GM20431 (cell line): ENCODE results near the gene FRMD3.

Experiments used
- in situ Hi-C: fragments of 300-500 bp; cut with MseI, MboI; formaldehyde crosslinking; loops from one replicate; pipeline ENCODE4 v1.15.0; 2020; ENCODE audit warnings: low sequenced_read_pairs; ENCODE audit not compliant: unreplicated experiment

FRMD3 gene

DNA sequence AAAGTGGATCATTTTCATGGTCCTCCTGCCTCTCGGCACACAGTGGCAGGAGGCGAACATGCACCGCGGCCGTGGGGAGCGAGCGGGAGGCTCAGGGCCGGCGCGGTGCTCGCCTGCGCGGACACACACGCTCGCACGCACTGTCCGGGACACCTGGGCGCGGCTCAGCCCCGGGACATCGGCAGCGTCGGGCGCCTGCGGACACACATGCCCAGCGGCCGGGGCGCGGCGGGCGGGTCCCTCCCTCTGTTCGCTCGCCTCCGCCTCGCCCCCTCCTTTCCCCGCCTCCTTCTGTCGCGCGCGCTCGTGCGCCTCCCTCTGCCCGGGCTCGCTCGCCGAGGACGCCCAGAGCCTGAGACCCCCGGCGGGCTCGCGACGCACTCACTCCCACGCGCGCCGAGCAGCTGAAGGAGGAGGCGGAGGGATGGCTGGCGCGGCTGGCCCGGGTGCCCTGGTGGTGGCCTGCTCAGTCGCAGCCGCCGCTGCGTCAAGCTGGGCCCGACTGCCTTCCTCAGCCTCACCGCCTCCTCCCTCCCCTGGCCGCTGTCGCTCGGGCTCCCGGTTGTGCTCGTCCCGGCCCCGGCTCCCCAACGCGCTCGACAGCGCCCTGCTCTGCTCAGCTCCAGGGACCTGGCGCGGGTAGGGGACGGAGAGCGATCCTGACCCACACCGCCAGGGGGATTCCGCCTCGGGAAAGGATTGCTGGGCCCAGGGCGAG is at the start of gene FRMD3:
TSS of gene FRMD3 (minus strand) at position 230 of the 718 bp plus-strand sequence. CDS start at position 60, 170 bp downstream.
- in situ Hi-C loops: no loop called here

DNA sequence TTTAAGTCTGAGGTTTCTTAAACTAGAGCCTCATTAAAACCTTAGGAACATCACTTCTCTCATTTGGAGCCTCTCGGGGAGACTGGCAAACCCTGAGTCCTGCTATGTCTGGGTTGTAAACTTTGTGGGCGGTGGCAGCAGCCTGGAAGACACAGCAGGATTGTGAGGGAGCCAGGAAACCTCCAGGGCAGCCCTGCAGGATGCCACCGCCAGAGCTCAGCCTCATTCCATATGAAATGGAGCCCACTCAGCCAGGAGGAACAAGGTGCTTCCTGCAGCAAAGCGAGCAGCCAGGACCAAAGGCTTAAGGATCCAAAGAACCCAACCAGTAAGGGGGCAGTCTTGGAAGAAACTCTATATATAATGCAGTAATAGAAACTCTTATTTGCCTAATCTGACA is 46.8 kb upstream of the FRMD3 start:
- in situ Hi-C loops: no loop called here

- in situ Hi-C loops: no loop called here
Measured at GRCh38 chr9:83583151-83584014, 45.2 kb upstream of the FRMD3 start.

- in situ Hi-C loops: no loop called here
Measured at GRCh38 chr9:83582029-83582428, 43.8 kb upstream of the FRMD3 start.

- in situ Hi-C loops: loop anchor here (25.0 kb wide), 1 partner anchor 237 kb away; no protein-coding TSS in a partner anchor
Measured at GRCh38 chr9:83574482-83574881, 36.3 kb upstream of the FRMD3 start.

DNA sequence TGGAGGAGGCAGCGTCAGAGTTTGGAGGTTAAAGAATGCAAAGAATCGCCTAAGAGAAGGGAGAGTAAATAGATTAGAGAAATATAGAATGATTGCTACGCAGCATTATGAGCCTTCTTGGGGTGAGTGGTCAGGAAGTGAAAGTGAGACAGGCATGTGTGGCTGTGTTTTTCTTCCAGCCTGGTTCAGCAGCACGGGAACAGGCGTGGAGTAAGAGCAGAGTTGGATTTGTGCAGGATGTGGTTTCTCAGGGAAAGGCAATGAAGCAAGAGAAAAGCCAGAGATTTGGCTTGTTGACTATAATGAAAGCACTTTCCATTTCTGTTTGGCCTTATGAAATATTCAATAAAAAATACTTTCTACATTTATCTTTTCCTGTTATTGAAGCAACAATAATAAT is 34.3 kb upstream of the FRMD3 start:
- in situ Hi-C loops: loop anchor here (25.0 kb wide), 1 partner anchor 235 kb away; no protein-coding TSS in a partner anchor

DNA sequence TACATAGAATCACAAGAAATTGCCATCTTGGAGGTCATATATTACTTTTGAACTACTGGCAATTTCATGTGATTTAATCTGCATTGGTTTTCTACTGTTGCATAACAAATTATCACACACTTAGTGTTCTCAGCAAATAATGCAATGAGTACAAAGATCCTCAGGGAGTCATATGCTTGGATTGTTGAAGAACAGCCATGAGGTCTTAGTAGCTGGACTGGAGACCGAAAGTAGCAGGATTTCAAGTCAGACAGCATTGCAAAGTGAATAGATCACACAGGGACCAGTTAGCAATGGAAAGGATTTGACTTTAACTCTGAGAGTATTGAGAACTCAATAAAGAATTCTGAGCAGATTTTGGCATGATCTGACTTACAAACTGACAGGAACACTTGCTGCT is 32.2 kb upstream of the FRMD3 start:
- in situ Hi-C loops: loop anchor here (25.0 kb wide), 1 partner anchor 233 kb away; no protein-coding TSS in a partner anchor

GRCh38 chr9:83569326-83569725 is 31.1 kb upstream of the FRMD3 start:
- in situ Hi-C loops: loop anchor here (25.0 kb wide), 1 partner anchor 232 kb away; no protein-coding TSS in a partner anchor

DNA sequence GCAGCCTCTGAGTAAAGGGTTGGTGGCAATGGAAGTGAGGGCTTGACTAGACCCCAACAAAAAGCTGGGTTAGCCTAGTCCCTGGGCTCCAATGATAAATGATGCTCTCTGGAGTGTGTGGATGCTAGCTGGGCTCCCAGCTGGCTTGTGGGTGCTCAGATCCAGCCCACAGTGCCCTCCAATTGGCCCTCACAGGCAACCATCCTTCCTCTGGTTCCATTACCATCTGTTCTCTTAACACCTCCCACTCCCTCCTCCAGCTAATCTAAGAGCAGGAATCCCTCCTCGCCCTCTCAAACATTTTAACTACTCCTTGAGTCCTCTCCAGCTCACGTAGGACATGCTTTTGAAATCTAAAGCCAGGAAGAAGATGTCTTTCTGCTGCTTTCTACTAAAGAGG is 25.2 kb upstream of the FRMD3 start:
- in situ Hi-C loops: loop anchor here (25.0 kb wide), 1 partner anchor 226 kb away; no protein-coding TSS in a partner anchor

DNA sequence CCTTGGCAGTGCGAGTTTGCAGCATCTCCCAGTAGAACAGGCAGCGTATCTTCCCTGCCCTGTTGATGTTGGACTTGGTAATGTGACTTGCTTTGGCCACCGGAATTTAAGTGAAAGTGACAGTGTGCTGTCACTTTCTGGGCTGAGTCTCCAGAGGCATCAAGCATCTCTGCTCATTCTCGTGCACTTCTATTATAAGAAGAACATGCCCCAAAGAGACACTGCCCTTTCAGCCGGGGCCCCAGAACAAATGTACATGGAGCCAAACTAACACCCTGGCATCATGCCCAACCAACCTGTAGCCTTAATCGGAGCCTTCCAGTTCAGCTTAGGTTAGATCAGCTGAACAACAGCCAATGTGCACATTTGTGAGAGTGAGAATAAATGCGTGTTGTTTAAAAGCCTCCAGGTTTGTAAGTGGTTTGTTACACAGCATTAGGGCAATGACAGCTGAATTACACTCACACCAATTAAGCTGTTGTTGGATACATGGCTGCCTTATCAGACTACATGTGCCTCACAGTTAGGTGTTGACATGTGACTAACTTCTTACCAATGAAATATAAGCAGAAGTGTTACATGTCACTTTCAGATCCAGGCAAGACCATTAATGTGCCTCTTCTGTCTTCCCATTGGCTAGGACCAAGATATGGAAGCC is 22.1 kb upstream of the FRMD3 start:
- in situ Hi-C loops: loop anchor here (25.0 kb wide), 1 partner anchor 223 kb away; no protein-coding TSS in a partner anchor

DNA sequence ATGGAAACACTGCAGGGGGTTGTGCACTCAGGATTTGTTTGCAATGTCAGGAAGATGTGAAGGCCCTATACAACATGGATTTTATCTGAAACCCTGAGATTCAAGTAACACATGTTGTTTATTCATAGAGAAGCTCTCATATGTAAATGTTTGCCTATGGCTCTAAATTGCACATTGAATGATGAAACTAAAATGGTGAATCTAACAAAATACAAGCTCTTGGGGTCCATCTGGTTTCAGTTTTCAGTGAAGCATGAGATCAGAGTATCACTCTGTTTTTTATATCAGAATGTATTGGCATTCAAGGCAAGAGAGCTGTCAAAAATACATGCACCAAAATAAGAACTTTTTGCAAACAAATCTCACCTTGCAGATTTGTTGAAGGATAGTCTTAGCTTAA is 19.6 kb upstream of the FRMD3 start:
- in situ Hi-C loops: loop anchor here (25.0 kb wide), 1 partner anchor 220 kb away; no protein-coding TSS in a partner anchor

DNA sequence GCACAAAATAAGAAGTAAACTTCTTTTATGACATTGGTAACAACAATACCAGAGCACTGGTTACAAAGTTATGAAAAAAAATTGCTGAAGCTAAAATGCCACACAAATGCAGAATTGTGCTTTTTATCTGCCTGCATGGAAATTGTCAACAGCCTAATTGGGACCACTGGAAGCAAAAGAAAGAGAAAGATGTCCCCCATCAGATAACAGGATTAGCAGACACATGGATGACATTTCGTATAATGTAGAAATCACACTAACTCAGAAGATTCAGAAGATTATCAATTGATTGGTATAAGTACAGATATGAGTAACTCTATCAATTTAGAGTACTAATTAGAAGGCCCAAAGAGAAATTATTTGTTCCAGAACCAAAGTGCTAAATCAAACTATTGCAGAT is 19.1 kb upstream of the FRMD3 start:
- in situ Hi-C loops: loop anchor here (25.0 kb wide), 1 partner anchor 220 kb away; no protein-coding TSS in a partner anchor

DNA sequence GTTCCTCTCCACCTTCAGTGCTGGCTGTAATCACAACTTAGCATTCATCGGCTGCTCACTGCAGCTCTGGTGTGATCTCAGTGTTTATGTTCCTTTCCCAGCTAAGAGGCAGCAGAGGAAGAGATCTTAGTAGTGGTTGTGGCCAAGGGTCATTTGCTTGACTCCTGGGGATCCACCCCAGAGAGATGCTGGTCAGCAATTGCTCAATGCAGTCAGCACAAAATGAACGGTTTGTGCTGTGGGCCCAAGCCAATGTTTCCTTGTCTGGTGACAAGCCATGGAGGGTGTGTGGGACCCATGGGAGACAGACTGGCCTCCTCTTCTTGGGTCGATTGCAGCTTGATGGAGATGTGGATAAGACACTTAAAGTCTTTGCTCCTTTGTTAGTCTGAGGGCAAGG is 16.1 kb upstream of the FRMD3 start:
- in situ Hi-C loops: loop anchor here (25.0 kb wide), 1 partner anchor 217 kb away; no protein-coding TSS in a partner anchor

- in situ Hi-C loops: no loop called here
Measured at GRCh38 chr9:83544002-83544698, 5.9 kb upstream of the FRMD3 start.

DNA sequence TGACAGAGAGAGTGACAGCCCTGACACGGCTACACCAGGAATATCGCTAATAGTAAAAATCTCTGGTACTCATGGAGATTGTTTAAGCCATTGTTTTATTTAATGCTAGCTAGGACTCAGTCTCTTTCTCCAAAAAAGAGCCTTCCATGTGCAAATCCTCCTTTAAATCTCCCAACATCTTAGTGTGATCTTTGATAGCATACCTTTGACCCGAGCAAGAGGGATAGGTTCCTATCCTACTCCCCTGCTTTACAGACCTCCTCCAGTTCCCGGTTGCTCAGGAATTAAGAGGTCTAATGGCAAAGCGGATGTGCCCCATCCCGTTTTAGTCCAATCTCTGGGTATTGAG is 663 bp upstream of the FRMD3 start:
- in situ Hi-C loops: no loop called here

- in situ Hi-C loops: no loop called here
Measured at GRCh38 chr9:83537331-83538171, 650 bp downstream of the FRMD3 start.

GRCh38 chr9:83536332-83536731 is 1.9 kb downstream of the FRMD3 start:
- in situ Hi-C loops: no loop called here

DNA sequence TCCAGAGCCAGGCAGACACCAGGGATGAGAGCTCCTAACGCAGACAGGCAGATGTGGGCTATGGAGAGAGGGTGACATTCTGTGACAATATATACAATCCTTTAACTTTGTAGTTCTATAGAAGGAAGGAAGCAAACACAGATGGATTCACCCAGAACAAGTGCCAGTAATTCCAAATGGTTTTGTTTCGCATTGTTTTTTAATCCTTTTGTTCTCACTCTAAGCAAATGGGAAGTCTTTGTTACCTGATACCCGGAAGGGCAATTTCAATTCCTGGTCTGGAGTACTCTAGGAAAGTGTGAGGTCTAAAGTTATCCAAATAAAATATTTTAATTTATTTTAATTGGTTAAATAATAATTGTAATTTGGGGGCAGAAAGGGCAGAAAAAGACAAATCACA is 2.5 kb downstream of the FRMD3 start:
- in situ Hi-C loops: no loop called here

GRCh38 chr9:83533296-83533695 is 4.9 kb downstream of the FRMD3 start:
- in situ Hi-C loops: no loop called here
